ENCODE data around the gene IL1RAP.
"Not testable (repeated sequence)": the region's sequence is repeated elsewhere in the genome, so short reads cannot be mapped to it uniquely, and the experiment has no call there.

Gene IL1RAP

GRCh38 chr3:190677001-190677400, 163.1 kb downstream of the IL1RAP start:
- FAIRE-seq (no peak), DNase-seq (ENCODE audit: insufficient read length, low spot score) (no peak)
- TF ChIP-seq POLR2A (IDR thresholded peaks at IDR 0.05; ENCODE audit: low read depth, low read length): no peak

DNA sequence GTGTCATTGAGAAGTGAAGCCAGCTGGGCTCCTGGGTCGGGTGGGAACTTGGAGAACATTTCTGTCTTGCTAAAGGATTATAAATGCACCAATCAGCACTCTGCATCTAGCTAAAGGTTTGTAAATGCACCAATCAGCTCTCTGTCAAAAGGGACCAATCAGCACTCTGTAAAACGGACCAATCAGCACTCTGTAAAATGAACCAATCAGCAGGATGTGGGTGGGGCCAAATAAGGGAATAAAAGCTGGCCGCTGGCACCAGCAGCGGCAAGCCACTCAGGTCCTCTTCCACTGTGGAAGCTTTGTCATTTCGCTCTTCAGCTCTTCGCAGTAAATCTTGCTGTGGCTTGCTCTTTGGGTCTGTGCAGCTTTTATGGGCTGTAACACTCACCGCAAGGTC, 164.0 kb downstream of the IL1RAP start:
- FAIRE-seq: peak; percentile 53

GRCh38 chr3:190680691-190681090, 166.8 kb downstream of the IL1RAP start:
- no peak for TF ChIP-seq POLR2A (IDR thresholded peaks at IDR 0.05; ENCODE audit: low read depth, low read length)
- no peak for DNase-seq (ENCODE audit: insufficient read length, low spot score)
- FAIRE-seq: peak; percentile 27

More for the DNA sequence above, 164.0 kb downstream of the IL1RAP start:
- not testable (repeated sequence) for DNase-seq (ENCODE audit: insufficient read length, low spot score)

DNA sequence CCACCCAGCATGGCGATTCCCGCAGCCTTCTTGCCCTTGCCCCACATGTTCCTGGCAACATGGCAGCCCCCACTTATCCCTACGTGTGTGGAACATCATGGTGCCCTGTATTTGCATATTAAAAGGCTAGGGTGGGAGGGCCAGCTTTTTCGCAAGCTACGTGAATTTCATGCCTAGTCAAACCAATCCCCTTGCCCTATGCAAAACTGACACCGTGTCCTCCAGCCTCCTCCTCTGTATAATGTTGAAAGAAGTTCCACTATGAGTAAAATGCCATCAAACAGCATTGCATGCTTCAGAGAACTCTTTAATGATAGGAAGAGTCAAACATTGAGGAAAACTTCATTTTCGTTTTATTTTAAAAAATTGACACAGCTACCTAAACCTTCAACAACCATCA, 170.9 kb downstream of the IL1RAP start:
- FAIRE-seq (no peak), DNase-seq (ENCODE audit: insufficient read length, low spot score) (no peak)
- no peak for TF ChIP-seq POLR2A (IDR thresholded peaks at IDR 0.05; ENCODE audit: low read depth, low read length)

GRCh38 chr3:190686011-190686410, 172.1 kb downstream of the IL1RAP start:
- FAIRE-seq (no peak), DNase-seq (ENCODE audit: insufficient read length, low spot score) (no peak)
- TF ChIP-seq POLR2A (IDR thresholded peaks at IDR 0.05; ENCODE audit: low read depth, low read length): no peak

- no peak for TF ChIP-seq POLR2A (IDR thresholded peaks at IDR 0.05; ENCODE audit: low read depth, low read length)
- DNase-seq (ENCODE audit: insufficient read length, low spot score): no peak
- no peak for FAIRE-seq
These were observed 176.4 kb downstream of the IL1RAP start for GRCh38 chr3:190690246-190690645.

DNA sequence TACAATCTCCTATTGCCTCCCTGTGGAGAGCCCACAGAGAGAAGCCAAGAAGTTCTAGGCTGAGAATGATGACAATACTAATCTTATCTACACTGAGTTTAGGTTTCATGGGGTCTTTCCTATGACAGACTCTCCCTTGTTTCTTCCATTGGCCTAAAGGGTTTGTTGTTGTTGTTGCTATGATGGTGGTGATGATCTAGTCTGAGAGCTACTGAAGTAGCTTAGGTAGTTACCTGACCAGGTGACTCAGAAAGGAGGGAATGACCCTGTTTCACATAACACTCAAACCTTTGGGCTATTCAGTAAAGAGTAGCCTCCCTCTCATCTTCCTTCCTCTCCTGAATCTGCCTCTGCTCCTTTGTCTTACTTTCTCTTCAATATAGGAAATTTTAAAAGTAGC, 178.4 kb downstream of the IL1RAP start:
- no peak for TF ChIP-seq POLR2A (IDR thresholded peaks at IDR 0.05; ENCODE audit: low read depth, low read length)
- FAIRE-seq: no peak
- no peak for DNase-seq (ENCODE audit: insufficient read length, low spot score)

DNA sequence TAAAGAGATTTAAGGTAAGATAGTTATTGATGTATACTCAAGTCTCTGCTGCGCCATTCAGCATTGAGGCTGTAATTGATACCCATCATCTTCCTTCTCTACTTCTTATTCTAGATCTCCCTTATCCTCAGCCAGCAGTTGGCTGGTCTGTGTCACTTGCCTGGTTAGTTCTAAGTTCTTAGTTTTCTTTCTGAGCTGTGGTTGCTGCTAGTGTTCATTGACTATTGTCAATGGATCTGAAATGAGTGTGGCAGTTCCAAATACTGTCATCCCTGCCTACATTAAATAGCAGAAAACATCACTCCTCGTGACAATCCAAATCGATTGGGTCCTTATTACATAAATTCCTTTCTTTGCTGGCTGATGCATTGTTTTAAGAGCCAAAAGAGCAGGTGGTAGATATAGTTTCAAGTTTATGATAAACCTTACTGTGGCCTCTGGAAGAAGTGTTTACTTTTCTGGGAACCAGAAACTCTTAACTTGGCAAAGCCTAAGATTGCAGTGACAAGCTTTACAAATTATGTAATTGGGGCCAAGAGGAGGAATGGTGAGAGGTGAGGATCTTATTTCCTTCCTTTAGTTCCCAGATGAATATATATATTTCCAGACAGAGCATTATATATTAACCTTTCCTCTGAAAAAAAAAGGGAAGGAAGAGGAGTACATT, 180.6 kb downstream of the IL1RAP start:
- FAIRE-seq (no peak), DNase-seq (ENCODE audit: insufficient read length, low spot score) (no peak)
- no peak for TF ChIP-seq POLR2A (IDR thresholded peaks at IDR 0.05; ENCODE audit: low read depth, low read length)

- TF ChIP-seq POLR2A (IDR thresholded peaks at IDR 0.05; ENCODE audit: low read depth, low read length): no peak
- peak; percentile 36 for FAIRE-seq
- no peak for DNase-seq (ENCODE audit: insufficient read length, low spot score)
These were observed 181.3 kb downstream of the IL1RAP start for GRCh38 chr3:190695225-190695624.

- DNase-seq (ENCODE audit: insufficient read length, low spot score) (no peak), FAIRE-seq (no peak)
- TF ChIP-seq POLR2A (IDR thresholded peaks at IDR 0.05; ENCODE audit: low read depth, low read length): no peak
These were observed 182.1 kb downstream of the IL1RAP start for GRCh38 chr3:190695994-190696393.

GRCh38 chr3:190696777-190697501, 183.1 kb downstream of the IL1RAP start:
- no peak for TF ChIP-seq POLR2A (IDR thresholded peaks at IDR 0.05; ENCODE audit: low read depth, low read length)
- DNase-seq (ENCODE audit: insufficient read length, low spot score): no peak
- peak; percentile 97 for FAIRE-seq

DNA sequence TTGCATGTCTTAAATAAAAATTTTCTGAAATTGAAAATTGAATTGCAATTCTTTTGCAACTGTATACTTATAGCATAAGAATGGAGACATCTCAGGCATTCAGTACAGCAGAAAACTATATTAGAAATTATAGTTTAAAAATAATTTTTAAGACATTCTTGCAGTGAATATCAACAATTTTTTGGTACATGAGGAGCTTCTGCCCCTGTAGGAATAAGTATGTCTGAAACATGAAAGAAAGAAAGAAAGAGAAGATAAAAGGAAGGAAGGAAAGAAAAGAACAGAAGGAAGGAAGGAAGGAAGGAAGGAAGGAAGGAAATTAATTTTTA, 183.6 kb downstream of the IL1RAP start:
- FAIRE-seq: no peak
- TF ChIP-seq POLR2A (IDR thresholded peaks at IDR 0.05; ENCODE audit: low read depth, low read length): no peak
- DNase-seq (ENCODE audit: insufficient read length, low spot score): no peak

- TF ChIP-seq POLR2A (IDR thresholded peaks at IDR 0.05; ENCODE audit: low read depth, low read length): no peak
- DNase-seq (ENCODE audit: insufficient read length, low spot score): no peak
- peak; percentile 96 for FAIRE-seq
These were observed 184.0 kb downstream of the IL1RAP start for GRCh38 chr3:190697901-190698300.

DNA sequence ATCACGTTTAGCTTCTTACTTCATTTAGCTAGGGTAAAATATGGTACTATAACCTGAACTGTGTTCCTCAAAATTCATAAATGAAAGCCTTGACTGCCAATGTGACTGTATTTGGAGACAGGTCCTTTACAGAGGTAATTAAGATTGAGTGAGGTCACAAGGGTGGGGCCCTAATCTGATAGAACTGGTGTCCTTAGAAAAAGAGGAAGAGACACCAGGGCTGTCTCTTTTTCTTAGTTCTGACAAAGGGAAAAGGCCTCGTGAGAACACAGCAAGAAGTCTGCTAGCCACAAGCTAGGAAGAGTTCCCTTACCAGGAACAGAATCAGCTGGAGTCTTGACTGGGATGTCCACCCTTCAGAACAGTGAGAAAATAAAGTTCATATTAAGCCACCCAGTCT, 185.9 kb downstream of the IL1RAP start:
- no peak for FAIRE-seq
- no peak for DNase-seq (ENCODE audit: insufficient read length, low spot score)
- TF ChIP-seq POLR2A (IDR thresholded peaks at IDR 0.05; ENCODE audit: low read depth, low read length): no peak

DNA sequence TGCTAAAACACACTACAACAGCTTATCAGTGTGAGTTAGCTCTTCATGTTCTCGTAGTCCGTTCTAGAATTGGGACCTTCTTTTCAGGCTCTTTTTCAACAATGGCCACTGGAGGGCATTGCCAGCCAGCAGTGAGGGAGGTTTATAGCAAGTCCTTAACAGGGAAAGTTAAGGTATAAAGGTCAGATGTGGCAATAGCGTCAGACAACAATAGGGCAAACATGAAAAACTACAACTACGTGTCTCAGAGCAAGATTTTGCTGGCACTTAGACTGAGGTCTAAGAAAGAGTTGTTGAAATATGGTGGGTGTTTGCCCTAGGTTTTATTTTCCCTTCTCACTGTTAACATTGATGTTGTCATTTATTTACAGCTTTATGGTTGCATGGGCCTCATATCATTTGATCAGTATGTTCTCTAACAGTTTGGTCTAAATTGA, 187.2 kb downstream of the IL1RAP start:
- FAIRE-seq: peak; percentile 99

More for the DNA sequence above, 187.2 kb downstream of the IL1RAP start:
- no peak for DNase-seq (ENCODE audit: insufficient read length, low spot score)
- no peak for TF ChIP-seq POLR2A (IDR thresholded peaks at IDR 0.05; ENCODE audit: low read depth, low read length)

All from H54 (cell line).